Left hindlimb (tissue), 1 donor: Measurements from ENCODE around the gene AK4.

Experiments
- DNase-seq: peaks from one replicate; pipeline ENCODE4 v3.0.0-alpha.2; 2018

AK4 gene

DNA sequence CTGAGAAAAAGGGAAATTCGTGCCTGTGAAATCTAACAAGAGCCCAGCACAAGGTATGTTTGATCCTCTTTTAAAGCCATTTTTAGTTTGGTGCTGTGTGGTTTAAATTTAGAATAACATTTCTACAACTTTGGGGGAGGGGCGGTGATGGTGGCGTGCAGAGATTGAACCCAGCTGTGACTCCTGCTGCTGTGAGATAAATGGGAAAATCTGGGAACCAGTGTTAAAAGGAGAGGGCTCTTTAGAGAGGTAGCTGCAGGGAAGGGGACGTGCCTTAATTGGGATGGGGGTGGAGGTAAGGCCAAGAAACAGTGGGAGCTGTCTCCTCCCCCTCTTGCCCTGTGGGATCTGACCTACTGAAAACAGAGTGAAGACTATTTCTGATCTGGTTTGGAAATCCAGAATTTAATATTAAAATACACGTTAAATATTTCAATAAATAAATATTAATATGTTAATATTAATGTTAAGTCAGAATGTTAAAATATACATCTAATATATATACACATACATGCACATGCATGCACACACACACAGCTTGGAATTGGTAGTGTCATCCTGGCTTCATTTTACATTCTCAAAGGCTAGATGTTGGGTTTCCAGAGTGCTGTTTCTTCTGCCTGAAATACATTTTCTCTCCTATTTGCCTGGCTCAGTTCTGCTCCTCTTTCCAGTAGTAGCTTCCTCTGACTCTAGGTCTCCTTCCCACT is 131.2 kb downstream of the AK4 start:
- no peak for DNase-seq
